WTC11 (cell line): ENCODE results near the gene PDCD1.

ENCODE experiments used
- CREB1 ChIP-seq: sonication (generic); formaldehyde crosslinking; IDR thresholded peaks from 2 replicates; pipeline ENCODE4 v1.8.0; 2023; ENCODE audit warnings: mild to moderate bottlenecking, missing genetic modification reagents
- CREM ChIP-seq: sonication (generic); formaldehyde crosslinking; IDR thresholded peaks from 2 replicates; pipeline ENCODE4 v1.8.1; 2022; ENCODE audit warnings: mild to moderate bottlenecking, missing genetic modification reagents, moderate library complexity
- CTCF ChIP-seq: fragments of 200-600 bp; IDR thresholded peaks from 2 replicates; pipeline ENCODE4 v1.8.0; 2022; ENCODE audit warnings: antibody characterized with exemption
- EMX1 ChIP-seq: fragments of 250-450 bp; sonication (Bioruptor Pico); IDR thresholded peaks from 2 replicates; pipeline ENCODE4 v1.8.0; 2021; ENCODE audit warnings: mild to moderate bottlenecking
- ESRRA ChIP-seq: sonication (generic); formaldehyde crosslinking; IDR thresholded peaks from 2 replicates; pipeline ENCODE4 v1.8.1; 2022; ENCODE audit warnings: mild to moderate bottlenecking, missing genetic modification reagents, borderline replicate concordance
- FOXK1 ChIP-seq: sonication (generic); formaldehyde crosslinking; IDR thresholded peaks from 2 replicates; pipeline ENCODE4 v1.8.0; 2022; ENCODE audit warnings: mild to moderate bottlenecking, moderate library complexity, missing genetic modification reagents
- FOXP4 ChIP-seq: sonication (generic); formaldehyde crosslinking; IDR thresholded peaks from 2 replicates; pipeline ENCODE4 v1.8.0; 2022; ENCODE audit warnings: mild to moderate bottlenecking, missing genetic modification reagents
- TEAD4 ChIP-seq: sonication (generic); formaldehyde crosslinking; IDR thresholded peaks from 2 replicates; pipeline ENCODE4 v1.8.0; 2022; ENCODE audit warnings: mild to moderate bottlenecking, missing genetic modification reagents
- TP53 ChIP-seq: sonication (generic); formaldehyde crosslinking; IDR thresholded peaks from 2 replicates; pipeline ENCODE4 v1.8.1; 2023; ENCODE audit warnings: mild to moderate bottlenecking, missing genetic modification reagents
- USF2 ChIP-seq: sonication (generic); formaldehyde crosslinking; IDR thresholded peaks from 2 replicates; pipeline ENCODE4 v1.8.1; 2023; ENCODE audit warnings: mild to moderate bottlenecking, missing genetic modification reagents, moderate library complexity
- ZBTB21 ChIP-seq: sonication (generic); formaldehyde crosslinking; IDR thresholded peaks from 2 replicates; pipeline ENCODE4 v1.8.1; 2023; ENCODE audit warnings: mild to moderate bottlenecking, missing genetic modification reagents, borderline replicate concordance
- ZNF512 ChIP-seq: sonication (generic); formaldehyde crosslinking; IDR thresholded peaks from 2 replicates; pipeline ENCODE4 v1.8.1; 2022; ENCODE audit warnings: missing genetic modification reagents, borderline replicate concordance

GRCh38 chr2:241871538-241872312, 13.0 kb upstream of the PDCD1 start:
- no peak for TF ChIP-seq FOXK1 (CRISPR knock-in tag)
- no peak for TF ChIP-seq CREB1 (CRISPR knock-in tag)
- no peak for TF ChIP-seq FOXP4 (CRISPR knock-in tag)
- TF ChIP-seq TEAD4 (CRISPR knock-in tag), result no peak
- no peak for TF ChIP-seq CTCF
- TF ChIP-seq EMX1 (CRISPR knock-in tag), result no peak
- no peak for TF ChIP-seq ZNF512 (CRISPR knock-in tag)
- no peak for TF ChIP-seq ESRRA (CRISPR knock-in tag)
- no peak for TF ChIP-seq ZBTB21 (CRISPR knock-in tag)
- TF ChIP-seq TP53 (CRISPR knock-in tag), result no peak
- TF ChIP-seq CREM (CRISPR knock-in tag), result no peak
- no peak for TF ChIP-seq USF2 (CRISPR knock-in tag)
